ENCODE measurements around the gene ASMTL.
"Not testable (repeated sequence)": the region's sequence is repeated elsewhere in the genome, so short reads cannot be mapped to it uniquely, and the experiment has no call there.

ASMTL gene

GRCh38 chrX:1385253-1386223, 67.2 kb downstream of the ASMTL start:
- no peak for DNase-seq

- no peak for DNase-seq
Observed at GRCh38 chrX:1384658-1385252, 68.0 kb downstream of the ASMTL start.

- DNase-seq, result no peak
Observed at GRCh38 chrX:1380672-1381233, 72.0 kb downstream of the ASMTL start.

GRCh38 chrX:1378306-1378759, 74.4 kb downstream of the ASMTL start:
- no peak for DNase-seq

- DNase-seq, result no peak
Observed at GRCh38 chrX:1368385-1368698, 84.4 kb downstream of the ASMTL start.

- DNase-seq, result not testable (repeated sequence)
Observed at GRCh38 chrX:1366363-1366762, 86.3 kb downstream of the ASMTL start.

GRCh38 chrX:1361910-1362309, 90.8 kb downstream of the ASMTL start:
- no peak for DNase-seq

- no peak for DNase-seq
Observed at GRCh38 chrX:1361275-1361674, 91.4 kb downstream of the ASMTL start.

- DNase-seq, result no peak
Observed at GRCh38 chrX:1360171-1360570, 92.5 kb downstream of the ASMTL start.

- no peak for DNase-seq
Observed at GRCh38 chrX:1359477-1359873, 93.2 kb downstream of the ASMTL start.

GRCh38 chrX:1358793-1359476, 93.8 kb downstream of the ASMTL start:
- DNase-seq, result no peak

GRCh38 chrX:1357993-1358392, 94.7 kb downstream of the ASMTL start:
- DNase-seq, result no peak

GRCh38 chrX:1355131-1356046, 97.3 kb downstream of the ASMTL start:
- DNase-seq, result no peak

- DNase-seq, result no peak
Observed at GRCh38 chrX:1354036-1355019, 98.4 kb downstream of the ASMTL start.

Data from amniotic stem cell (primary cell).